ENCODE data around the gene PXDN. TPM values are rescaled to one million over a fixed set of nuclear protein-coding genes. Genes with fewer than 3 reads are reported as not detected.

The PXDN gene
- total and polyA plus RNA-seq, 2 of the 4 experiments (the other 2 are of a cell fraction): 153 to 332 TPM

- WGBS, 2 experiments (ENCODE audit: extremely low coverage in 2 of 2, insufficient read length in 1 of 2): 60% methylated on average over 13 of the region's 29 CpGs; no CpG with 5 or more reads in 1 of the 2 experiments
- no peak overlapping the region for H3K56ac ChIP-seq (ENCODE audit: extremely low read depth, insufficient read depth, low read length)
- POLR2A ChIA-PET (ENCODE audit: unreplicated experiment): interaction anchor here (0.6 kb wide), 1 partner anchor 8 kb away, joined by 5 read pairs; no protein-coding TSS in a partner anchor
- DNase-seq (peak; percentile 76), ATAC-seq (ENCODE audit: low read depth) (peak; percentile 80)
- TF ChIP-seq RCOR1 (IDR thresholded peaks at IDR 0.05; ENCODE audit: insufficient replicate concordance, low read length) (no peak), BHLHE40 (IDR thresholded peaks at IDR 0.05; ENCODE audit: low read depth, low read length) (0 out of 2 replicates have a peak, but pooled peaks have one; percentile 46), FOS (IDR thresholded peaks at IDR 0.05; ENCODE audit: low read depth, low read length) (peak; percentile 68)
- BruUV-seq (replicated peaks): no TSS peak
- in situ Hi-C loops (cut with MboI; ENCODE audit: low sequenced_read_pairs) (no loop called here), intact Hi-C loops (cut with micrococcal nuclease) (no loop called here), dilution Hi-C loops (cut with HindIII; ENCODE audit: low sequenced_read_pairs, unreplicated experiment) (no loop called here)
- H3K18ac ChIP-seq (ENCODE audit: low read depth, low read length): peak overlapping the region; percentile 50
- H3K36me3 ChIP-seq (ENCODE audit: control insufficient read depth, insufficient read depth, low read length): no peaks in the 10 kb centered on the region
- no peak overlapping the region for H3K9ac ChIP-seq (ENCODE audit: low read depth, low read length)
- peak overlapping the region; percentile 87; the same call in 1 of the 2 replicates for H3K23ac ChIP-seq (ENCODE audit: low read depth, low read length)
- H4K91ac ChIP-seq (ENCODE audit: insufficient read depth, low read depth, low read length): peak overlapping the region; percentile 93
- H2BK20ac ChIP-seq (ENCODE audit: low read depth, low read length): peak overlapping the region; percentile 94
- no peaks in the 10 kb centered on the region; the same call in 1 of the 2 replicates for H4K20me1 ChIP-seq (ENCODE audit: insufficient read depth, low read length)
- H2AFZ ChIP-seq (replicated peaks; ENCODE audit: low read length, poor library complexity): peak overlapping the region; percentile 51
- H2BK120ac ChIP-seq (ENCODE audit: low read depth, low read length): peak overlapping the region; percentile 96
- H3K4ac ChIP-seq (ENCODE audit: low read depth, low read length): peak overlapping the region; percentile 95
- CTCF ChIA-PET: interaction anchor here (1.0 to 1.4 kb wide), 3 partner anchors 8 to 150 kb away, joined by 3 to 5 read pairs (median 3); no protein-coding TSS in a partner anchor
- H2AK9ac ChIP-seq (replicated peaks; ENCODE audit: low read depth, low read length, poor library complexity): peak overlapping the region; percentile 45
- H4K8ac ChIP-seq (ENCODE audit: low read depth in 2 of 2, low read length in 2 of 2): peak overlapping the region; percentile 46 to 53; a peak in 2 of 4 replicates
- H3K27ac ChIP-seq (ENCODE audit: insufficient read depth, low read length): peak overlapping the region; percentile 47
- H3K4me3 ChIP-seq (ENCODE audit: insufficient read depth, low read depth, low read length): no peak overlapping the region
- peaks cover 42% of the 10 kb centered on the region for H3K9me1 ChIP-seq (ENCODE audit: insufficient read depth, low read length)
- peak overlapping the region; percentile 74 for H2BK5ac ChIP-seq (ENCODE audit: low read depth, low read length, poor library complexity, severe bottlenecking)
- H4K5ac ChIP-seq (ENCODE audit: low read depth, low read length): peak overlapping the region; percentile 22
- H2BK15ac ChIP-seq (ENCODE audit: low read depth, low read length): peak overlapping the region; percentile 86; the same call in 2 of the 3 replicates
- H3K79me1 ChIP-seq (ENCODE audit: low read depth in 1 of 2, low read length in 2 of 2): peaks cover 0 to 3% of the 10 kb centered on the region in 2 experiments; a peak in 1 of 4 replicates
- H2AK5ac ChIP-seq (ENCODE audit: low read depth, low read length): peak overlapping the region; percentile 95
- no peak overlapping the region for H3K4me2 ChIP-seq (ENCODE audit: low read depth, low read length)
- H3K4me1 ChIP-seq (ENCODE audit: control insufficient read depth, insufficient read depth, low read length): peaks cover 26% of the 10 kb centered on the region
- no peaks in the 10 kb centered on the region for H3K27me3 ChIP-seq (ENCODE audit: control insufficient read depth, insufficient read depth, low read length)
- H3K9me3 ChIP-seq (ENCODE audit: control insufficient read depth, insufficient read depth, low read length): no peaks in the 10 kb centered on the region
- peak overlapping the region; percentile 85 for H3K14ac ChIP-seq (replicated peaks; ENCODE audit: low read depth, low read length)
Observed at GRCh38 chr2:1600191-1601066, 143.9 kb downstream of the PXDN start.
